ENCODE results near the gene BID.
"Not testable (repeated sequence)": the region's sequence is repeated elsewhere in the genome, so short reads cannot be mapped to it uniquely, and the experiment has no call there.

The BID gene

DNA sequence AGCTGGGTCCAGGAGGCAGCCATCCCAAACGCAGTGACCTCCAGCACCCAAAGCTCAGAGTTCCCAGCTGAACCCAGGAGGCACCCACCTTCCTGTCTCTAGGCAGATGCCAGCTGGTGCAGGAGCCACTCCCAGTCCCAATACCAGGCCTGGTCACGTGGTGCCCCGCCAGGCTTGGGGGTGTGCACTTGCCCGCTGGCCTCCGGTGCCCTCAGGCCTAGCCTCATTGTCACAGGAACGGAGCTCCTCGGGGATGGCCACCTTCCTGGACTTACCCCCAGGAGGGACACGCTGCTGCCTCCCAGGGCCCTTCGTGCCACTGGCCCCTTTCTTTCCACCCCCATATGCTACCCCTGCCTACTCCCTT lies 4.6 kb downstream of the BID start:
- no peak for DNase-seq (ENCODE audit: low read depth in 2 of 2)

DNA sequence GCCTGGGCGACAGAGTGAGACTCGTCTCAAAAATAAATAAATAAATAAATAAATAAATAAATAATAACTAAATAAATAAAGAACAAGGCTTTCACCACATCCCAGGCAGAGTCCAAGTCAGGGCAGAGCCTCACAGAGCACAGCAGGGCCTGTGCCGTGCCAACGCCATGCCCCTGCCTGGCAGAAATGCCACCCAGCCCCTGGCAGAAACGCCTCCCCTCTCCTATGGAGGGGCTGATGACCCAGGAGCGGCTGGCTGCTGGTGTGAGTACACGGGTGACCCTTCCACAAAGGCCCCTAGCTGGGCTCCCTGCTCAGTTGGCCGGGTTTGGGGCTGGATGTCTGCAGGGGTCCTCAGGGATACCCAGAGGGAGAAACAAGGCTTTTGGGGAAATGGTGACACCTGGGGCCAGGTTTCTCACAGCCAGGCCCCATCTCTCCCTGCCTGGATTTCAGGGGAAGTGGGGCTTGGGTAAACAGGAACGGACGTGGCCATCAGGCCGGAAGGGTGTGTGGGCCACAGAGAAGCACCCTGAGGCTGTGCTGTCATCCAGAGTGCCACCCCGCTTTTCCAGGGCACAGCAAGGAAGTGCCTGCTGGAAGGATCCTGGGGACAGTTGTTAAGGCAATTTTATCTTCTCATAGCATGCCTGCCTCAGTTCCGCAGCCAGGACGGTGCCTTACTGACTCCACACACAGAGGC lies 5.1 kb downstream of the BID start:
- DNase-seq (ENCODE audit: low read depth in 2 of 2): no peak

DNA sequence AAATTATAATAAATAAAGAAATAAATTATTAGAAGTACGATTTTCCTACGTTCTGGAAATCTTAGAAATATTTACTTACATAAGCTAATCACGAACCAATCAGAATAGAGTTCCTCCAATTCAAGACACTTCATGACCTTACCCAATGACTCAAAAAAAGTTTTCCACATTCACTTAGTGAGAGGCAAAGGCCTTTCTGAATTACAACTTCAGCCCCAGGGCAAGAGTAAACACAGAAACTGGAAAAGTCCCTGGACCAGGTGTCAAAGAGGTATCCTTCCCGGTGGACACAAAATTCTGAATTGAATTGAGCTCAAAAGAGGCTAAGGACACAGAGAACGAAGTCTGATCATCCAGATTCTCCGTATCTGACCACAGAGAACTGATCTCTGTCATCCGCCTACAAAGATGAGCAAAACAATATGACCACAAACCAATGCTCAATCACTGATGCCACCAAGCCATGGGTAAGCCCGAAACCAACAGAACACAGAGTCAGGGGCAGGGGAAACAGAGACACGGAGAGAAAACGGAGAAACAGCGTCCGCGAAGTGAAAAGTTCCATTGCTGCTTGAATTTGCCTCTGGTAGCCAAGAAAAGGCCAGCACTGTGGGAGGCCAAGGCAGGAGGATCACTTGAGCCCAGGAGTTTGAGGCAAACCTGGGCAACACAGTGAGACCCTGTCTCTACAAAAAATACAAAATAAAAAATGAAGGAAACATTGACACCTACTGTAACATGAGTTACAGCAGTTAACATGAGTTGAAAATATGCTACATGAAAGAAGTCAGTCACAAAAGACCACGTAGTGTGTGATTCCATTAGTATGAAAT lies 6.8 kb downstream of the BID start:
- DNase-seq (ENCODE audit: low read depth in 2 of 2): no peak

DNA sequence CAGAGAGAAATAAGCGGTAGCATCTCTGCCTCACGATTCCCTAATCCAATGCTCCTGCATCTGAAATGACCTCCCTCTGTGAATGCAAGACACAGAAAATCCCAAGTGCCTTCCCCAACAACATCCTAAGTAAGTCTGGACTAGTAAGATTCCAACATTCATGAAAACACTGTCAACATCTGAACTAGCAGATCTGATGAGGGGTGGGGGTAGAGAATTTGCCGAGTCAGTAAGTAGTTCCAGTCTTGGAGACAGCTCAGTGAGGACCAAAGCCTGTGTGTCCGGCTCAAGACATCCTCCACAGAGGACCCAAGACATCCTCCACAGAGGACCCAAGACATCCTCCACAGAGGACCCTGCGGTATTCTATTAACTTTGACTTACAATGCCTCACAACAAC lies 9.4 kb downstream of the BID start:
- DNase-seq (ENCODE audit: low read depth in 2 of 2): not testable (repeated sequence)

DNA sequence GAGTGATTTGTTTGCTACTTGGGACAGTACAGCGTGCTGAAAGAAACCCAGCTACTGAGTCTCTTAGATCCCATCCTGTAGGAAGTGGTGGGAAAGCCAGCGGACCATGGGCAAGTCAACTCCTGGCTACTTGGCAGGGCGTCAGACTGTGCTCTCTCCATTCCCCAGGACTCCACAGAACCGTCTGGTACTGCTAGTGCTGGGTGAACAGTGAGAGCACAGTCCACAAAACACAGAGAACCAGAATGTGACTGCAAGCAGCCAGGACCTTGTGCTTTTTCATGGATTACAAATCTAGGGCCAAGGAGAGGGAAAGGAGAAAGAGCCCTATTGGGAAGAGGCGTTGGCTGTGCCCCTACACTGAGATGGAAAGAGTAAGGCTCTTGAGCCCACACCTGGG lies 10.2 kb downstream of the BID start:
- DNase-seq (ENCODE audit: low read depth in 2 of 2): no peak

DNA sequence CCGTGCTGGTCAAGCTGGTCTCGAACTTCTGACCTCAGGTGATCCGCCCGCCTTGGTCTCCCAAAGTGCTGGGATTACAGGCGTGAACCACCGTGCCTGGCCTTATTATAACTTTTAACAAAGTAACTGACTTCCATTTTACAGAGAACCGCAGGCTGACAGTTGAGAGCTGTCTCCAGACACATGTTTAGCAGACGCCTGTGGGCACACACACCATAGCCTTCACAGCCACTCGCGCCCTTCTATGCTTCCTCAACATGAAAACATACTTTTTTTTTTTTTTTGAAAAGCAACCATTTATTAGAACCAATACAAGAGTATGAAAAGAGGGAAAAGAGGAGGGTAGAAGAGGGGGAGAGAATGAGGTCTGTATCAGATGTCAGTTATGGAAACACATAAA lies 10.8 kb downstream of the BID start:
- not testable (repeated sequence) for DNase-seq (ENCODE audit: low read depth in 2 of 2)

DNA sequence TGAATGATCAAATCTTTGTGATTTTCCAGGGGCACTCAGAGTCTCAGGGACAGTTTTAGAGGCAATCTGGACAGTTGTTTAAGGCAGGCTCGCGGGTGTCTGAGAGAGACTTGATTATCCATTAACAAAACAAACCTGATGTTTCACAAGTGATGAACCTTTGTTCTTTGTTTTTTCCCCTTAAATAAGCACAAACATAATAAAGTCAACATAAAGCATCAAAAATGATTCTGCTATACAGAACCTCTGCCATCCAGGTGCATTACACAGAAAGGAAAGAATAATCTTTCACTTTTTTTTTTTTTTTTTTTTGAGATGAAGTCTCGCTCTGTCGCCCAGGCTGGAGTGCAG lies 13.2 kb downstream of the BID start:
- DNase-seq (ENCODE audit: low read depth in 2 of 2): no peak

DNA sequence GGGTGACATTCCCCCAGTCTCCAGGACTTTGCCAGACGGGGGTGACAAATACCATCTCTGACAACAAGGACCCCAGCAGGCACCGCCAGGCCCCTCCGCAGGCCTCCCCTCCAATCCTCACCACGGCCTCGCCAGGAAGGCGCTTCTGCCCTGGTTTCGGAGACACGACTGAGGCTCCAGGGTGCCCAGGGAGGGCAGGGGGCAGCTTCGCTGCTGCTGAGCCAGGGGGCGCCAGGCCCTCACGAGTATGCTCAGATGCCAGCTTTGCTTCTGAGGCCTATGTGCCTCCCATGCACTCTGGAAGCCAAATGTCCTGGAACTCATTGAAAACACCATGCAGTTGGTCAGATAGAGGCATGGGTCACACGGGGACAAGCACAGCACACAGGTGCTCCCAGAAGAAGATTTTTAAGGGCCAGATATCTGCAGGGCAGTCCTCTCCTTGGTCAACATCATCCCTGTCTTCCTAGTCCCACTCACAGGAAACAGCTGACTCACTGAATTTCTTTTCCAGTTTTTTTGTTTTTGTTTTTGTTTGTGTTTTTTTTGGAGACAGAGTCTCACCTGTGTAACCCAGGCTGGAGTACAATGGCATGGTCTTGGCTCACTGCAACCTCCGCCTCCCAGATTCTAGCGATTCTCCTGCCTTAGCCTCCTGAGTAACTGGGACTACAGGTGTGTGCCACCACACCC lies 19.9 kb downstream of the BID start:
- DNase-seq (ENCODE audit: low read depth in 2 of 2): no peak

DNA sequence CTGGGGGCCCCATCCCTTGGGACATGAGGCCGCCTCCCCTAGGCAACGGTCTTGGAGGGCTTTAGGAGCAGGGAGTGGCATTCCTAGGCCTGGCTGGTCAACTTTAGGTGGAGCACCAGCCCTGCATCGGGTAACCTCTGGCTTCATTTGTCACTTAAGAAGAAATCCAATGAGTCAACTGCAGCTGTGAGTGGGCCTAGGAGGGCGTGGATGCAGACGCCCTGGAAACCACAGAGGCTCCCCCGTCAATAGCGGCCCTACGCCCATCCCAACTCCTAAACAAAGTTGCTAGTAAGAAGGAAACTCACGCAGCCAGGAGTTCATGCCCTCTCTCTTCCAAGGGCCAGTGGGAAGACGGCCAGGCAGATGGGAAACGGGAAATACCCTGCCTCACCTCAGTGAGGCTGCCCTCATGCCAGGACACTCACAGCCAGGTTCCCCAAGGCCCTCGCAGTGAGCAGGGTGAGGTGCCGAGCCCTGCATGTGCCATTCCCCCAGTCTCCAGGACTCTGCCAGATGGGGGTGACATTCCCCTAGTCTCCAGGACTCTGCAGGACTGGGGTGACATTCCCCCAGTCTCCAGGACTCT lies 20.8 kb downstream of the BID start:
- DNase-seq (ENCODE audit: low read depth in 2 of 2): no peak

DNA sequence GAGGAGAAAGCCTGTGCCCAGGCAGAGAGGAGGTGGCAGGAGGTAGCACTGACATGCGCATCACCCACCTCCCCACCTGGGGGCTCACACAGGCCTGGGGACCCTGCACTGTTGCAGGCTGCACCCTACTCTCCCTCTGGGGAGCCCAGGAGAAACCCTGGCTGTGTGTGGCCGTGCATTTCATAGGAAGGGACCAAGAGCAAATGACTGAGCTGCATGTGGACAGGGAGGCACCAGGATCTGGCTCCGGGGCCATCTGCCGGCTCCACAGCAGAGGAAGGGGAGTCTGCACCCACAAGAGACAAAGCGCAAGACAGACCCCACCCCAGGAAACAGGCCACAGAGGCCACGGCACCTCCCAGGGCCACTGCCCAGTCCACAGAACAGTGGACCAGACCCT lies 22.7 kb downstream of the BID start:
- no peak for DNase-seq (ENCODE audit: low read depth in 2 of 2)

DNA sequence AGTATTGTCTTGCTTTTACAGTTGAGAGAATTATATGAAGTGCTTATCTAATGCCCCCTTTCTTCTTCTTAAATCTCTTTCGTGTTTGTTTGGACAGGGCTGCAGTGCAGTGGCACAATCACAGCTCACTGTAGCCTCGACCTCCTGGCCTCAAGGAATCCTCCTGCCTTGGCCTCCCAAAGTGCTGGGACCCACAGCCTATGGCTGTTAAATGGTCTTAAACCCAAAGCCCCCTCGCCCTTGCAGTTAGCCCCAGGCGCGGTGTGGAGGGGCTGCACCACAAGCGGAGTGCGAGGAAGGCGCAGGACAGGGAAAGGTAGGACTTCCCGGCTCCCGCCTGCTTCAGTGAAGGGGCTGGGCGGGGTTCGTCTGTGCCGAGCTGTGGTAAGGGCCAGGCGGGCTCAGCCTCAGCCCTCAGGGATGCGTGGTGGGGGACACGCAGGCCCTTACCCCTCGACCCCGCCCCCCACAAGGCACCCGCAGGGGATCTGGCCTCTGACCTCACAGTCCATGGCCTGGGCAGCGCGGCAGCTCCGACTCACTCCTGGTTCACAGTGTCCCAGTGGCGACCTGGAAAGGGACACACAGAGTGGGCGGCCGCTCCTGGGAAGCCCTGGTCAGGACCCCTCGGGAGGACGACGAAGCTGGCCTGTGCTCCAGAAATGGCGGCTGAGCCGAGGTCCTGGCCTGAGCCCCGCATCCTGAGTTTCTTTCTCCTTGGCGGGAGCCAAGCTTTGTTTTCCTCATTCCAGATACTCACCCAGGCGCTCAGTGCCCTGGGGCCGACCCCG lies 24.5 kb downstream of the BID start:
- no peak for DNase-seq (ENCODE audit: low read depth in 2 of 2)

DNA sequence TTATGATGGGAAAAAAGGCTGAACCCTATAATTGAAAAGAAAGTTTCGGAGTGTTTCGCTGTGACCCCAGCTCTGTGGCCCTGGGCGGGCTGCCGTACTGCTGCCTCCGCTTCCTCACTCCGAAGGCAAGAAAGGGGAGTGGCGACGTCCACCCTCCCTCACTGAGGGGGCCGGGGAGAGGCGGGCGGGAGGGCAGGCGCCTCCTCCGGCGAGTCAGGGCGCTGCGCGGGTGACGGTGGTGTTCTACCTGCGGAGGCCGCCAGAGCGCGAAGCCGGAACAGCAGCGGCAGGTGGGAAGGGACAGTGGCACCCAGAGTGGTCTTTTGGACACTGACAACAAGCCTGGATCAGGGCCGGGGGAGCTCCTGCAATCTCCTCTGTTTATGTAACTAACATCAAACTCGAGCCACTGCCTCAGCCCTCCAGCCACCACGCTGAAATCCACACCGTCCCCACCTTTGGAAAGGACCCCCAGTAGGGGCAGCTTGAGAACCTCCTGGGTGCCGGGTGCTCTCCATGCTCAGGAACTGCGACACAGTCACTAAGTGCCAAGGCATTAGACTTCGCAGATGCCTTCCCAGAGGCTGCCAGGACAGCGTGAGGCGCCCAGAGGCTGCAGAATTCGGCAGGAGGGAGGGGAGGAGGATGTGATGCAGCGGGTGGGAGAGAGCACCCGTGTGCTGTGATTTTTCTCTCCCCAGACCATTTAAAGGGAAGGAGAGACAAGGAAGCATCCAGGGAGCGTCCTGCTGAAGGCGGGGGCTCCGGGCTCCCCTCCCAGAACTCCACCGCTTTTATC lies 25.5 kb downstream of the BID start:
- DNase-seq (ENCODE audit: low read depth in 2 of 2): no peak

DNA sequence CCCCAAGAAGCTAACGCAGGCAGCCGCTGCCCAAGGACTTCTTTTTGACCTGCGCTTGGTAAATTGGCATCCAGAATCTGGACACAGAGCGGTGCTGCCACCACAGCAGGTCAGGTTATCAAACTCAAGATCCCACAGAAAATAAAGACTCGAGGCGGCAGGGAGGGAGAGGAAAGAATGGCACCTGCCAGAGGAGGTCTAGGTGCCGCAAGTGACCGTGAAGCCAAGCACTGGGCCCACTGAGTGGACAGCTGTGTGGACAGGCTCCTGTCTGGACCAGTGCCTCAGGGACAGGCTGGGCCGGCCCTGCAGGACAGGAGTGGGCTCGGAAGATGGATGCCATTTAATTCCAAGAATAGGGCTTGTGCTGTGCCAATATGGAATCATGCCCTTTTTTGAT lies 27.4 kb downstream of the BID start:
- DNase-seq (ENCODE audit: low read depth in 2 of 2): no peak

DNA sequence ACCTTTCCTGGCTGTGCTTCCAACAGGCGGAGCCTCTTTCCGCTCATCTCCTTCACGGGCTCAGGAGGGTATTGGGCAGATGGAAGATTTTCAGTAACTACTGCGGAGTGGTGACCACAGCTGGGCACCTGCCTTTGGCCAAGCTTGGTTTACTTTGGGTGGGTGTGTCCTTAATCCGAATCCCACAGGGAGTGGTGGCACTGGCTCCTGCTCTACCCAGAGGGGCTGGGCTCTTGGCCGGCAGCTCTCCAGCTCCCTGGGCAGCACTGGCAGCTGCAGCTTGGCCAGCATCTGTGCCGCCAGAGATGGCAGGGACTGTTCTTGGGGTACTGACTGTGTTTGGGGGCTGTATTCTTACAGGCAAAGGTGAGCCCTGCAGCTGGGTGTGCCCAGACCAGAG lies 29.8 kb downstream of the BID start:
- DNase-seq (ENCODE audit: low read depth in 2 of 2): no peak

DNA sequence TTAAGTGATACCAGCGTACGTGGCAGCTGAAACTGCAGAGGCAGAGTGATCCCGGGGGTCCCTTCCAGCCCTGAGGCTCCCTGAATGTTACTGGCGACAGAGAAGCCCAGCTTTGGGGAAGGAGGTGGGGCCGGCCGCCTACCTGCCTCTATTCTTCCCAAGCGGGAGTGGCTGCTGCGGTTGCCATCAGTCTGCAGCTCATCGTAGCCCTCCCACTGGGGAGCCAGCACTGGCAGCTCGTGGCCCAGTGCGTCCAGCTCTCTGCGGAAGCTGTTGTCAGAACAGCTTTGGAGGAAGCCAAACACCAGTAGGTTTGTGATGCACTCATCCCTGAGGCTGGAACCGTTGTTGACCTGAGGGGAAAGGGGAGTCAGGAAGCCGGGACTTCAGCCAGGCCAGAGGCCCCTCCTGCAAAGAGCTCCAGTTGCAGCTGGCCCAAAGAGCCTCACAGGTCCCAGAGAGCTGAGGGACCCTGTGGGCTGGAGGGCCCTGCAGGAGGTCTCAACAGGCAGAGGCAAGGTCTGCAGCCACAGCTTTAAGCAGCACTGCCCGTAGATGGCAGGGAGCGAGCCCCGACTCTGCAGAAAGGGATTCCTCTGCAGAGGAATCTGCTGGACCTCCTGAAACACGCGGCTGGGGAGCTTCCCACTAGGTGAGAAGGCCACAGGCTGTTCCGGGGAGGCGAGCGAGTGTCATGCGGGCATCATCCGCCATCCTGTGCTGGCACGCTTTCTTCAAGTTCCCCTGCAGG lies 30.4 kb downstream of the BID start:
- DNase-seq (ENCODE audit: low read depth in 2 of 2): no peak

DNA sequence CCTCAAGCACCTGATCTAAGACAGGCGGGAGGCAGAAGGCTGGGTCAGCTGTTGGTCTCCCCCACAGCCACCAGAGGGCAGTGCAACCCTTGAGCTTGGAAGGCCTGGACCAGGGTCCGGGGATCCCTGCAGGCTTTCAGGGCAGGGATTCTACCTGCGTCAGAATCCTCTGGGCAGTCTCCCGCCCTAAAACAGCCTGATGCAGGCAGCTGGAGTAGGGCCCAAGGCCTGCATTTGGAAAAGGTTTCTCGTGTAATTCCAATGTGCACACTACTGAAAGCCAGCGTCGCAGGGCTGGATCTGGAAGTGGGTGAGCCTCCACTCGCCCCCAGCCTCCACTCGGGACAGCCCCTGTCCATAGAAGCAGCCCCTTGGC lies 31.8 kb downstream of the BID start:
- DNase-seq (ENCODE audit: low read depth in 2 of 2): no peak

DNA sequence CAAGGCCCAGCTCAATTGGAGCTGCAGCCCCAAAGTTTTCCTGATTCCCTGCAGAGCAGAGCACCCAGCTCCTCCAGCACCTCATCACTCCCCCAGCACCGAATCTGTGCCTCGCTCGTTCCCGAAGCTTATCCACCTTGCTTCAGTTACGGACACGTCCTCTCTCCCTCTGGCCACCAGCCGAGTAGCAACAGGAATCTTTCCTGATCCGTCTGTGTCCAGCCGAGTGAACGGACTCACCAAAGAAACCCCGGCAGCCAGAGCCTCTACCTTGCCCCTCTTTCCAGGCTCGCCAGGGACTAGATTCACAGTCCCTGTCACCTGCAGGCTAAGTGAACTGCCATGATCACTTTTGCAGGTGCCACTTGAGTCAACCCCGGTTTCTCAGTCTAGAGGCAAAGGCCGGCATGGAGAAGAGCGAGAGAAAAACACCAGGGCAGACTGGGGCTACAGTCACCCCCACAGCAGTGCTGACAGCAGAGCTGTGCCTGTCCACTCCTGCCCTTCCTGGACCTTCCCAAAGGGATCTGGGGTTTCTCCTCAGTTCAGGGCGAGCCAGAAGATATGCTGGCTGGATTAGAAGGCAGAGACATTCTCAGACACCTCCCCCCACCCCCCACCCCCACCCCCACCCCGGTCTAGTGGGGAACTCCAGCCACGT lies 32.3 kb downstream of the BID start:
- no peak for DNase-seq (ENCODE audit: low read depth in 2 of 2)

DNA sequence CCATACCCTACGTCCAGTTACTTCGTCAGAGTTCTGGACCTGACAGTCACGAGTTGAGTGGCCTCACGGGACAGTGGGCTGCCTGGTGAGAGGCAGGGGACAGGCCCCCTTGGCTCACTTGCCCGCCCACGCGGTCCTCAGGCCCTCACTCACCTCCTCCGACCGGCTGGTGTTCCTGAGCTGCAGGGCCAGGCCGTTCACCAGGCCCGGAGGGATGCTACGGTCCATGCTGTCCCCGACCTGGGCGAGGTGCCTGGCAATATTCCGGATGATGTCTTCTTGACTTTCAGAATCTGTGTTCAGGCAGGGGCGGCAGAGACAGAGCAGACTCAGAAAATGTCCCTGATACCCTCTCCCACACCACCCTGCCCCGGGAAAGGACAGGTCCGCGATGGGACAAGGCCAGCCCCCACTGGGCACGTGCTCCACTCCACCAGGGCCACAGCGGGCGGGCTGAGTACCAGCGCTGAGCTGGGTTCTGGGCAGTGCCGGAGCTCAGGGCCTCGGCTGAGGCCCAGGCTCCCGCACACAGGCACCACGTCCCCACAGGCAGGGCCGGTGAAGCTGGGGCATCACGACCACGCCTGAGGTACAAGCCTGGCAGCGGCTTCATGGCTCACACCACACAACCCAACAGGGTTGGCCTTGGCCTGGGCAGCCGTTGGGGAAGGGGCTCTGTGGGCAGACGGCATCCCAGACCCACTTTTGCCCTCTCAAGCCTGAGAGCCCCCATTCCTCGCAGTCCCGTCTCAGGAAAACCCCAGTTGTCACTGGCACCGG lies 34.9 kb downstream of the BID start:
- DNase-seq (ENCODE audit: low read depth in 2 of 2): no peak
